SH-SY5Y (cell line): ENCODE data around the gene RPAIN.

Experiments used
- GATA2 ChIP-seq: IDR thresholded peaks from 2 replicates; pipeline ENCODE4 v1.6.1; 2011; ENCODE audit warnings: mild to moderate bottlenecking, low read depth, low read length
- GATA3 ChIP-seq: IDR thresholded peaks from 2 replicates; pipeline ENCODE4 v1.6.1; 2011; ENCODE audit warnings: low read depth, mild to moderate bottlenecking, low read length, moderate library complexity

GRCh38 chr17:5434984-5435383 is 15.0 kb downstream of the RPAIN start:
- TF ChIP-seq GATA3 (no peak), GATA2 (no peak)
